HG03565 (cell line): ENCODE data around the gene THG1L.
"Not testable (repeated sequence)": the region's sequence is repeated elsewhere in the genome, so short reads cannot be mapped to it uniquely, and the experiment has no call there.

Source experiments
- ATAC-seq: cut with Tn5 transposase; IDR thresholded peaks from one replicate; pipeline ENCODE4 v1.9.1; 2021; ENCODE audit warnings: mild to moderate bottlenecking, moderate library complexity; ENCODE audit not compliant: unreplicated experiment

Gene THG1L

DNA sequence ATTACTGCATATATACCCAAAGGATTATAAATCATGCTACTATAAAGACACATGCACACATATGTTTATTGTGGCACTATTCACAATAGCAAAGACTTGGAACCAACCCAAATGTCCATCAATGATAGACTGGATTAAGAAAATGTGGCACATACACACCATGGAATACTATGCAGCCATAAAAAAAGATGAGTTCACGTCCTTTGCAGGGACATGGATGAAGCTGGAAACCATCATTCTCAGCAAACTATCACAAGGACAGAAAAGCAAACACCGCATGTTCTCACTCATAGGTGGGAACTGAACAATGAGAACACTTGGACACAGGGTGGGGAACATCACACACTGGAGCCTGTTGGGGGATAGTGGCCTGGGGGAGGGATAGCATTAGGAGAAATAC lies 4.6 kb upstream of the THG1L start:
- not testable (repeated sequence) for ATAC-seq

DNA sequence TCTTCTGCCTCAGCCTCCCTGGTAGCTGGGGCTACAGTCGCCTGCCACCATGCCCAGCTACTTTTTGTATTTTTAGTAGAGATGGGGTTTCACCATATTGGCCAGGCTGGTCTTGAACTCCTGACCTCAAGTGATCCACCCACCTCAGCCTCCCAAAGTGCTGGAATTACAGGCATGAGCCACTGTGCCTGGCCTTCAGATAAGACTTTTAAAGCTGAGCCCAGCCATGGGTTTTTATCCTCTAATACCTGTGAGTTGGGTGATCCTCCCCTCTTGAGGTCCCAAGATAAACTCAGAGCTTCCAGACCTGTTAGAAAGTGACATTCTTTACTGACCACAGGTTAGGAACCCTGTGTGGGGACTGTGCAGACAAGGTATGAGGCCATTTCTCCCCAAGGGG lies 3.4 kb upstream of the THG1L start:
- not testable (repeated sequence) for ATAC-seq

DNA sequence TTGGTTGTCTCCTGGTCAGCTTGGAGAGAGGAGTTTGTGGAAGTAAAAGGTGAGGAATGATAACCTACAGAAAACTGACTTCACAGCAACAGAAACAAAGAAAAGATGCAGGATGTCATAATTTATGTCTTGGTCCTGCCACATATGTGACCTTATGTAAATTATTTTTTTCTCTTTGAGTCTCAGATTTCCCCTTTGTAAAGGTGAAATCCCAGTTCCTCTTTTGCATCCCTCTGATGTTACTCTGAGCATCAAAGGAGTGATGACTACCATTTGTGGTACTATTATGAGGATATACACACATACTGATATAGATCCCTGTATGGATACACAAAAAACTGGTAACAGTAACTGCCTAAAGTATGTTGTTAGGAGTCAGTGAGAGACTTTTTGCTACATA lies 1.4 kb upstream of the THG1L start:
- ATAC-seq: peak; percentile 71

DNA sequence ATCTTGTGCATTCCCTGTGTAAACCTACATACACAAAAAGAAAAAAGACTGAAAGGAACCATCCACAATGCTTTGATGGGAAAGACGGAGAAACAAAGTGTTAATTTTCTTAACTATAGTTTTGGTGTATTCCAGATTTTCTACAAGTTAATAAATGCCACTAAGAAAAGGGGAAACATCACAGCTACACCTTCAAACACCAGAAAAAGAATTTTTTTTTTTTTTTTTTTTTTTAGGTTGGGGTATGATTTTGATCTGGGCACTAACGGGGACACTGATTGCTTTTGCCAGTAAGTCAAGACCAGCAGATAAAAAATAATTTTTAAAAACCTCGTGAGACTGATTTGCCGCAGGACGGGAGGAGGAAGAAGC lies 334 bp upstream of the THG1L start:
- no peak for ATAC-seq

DNA sequence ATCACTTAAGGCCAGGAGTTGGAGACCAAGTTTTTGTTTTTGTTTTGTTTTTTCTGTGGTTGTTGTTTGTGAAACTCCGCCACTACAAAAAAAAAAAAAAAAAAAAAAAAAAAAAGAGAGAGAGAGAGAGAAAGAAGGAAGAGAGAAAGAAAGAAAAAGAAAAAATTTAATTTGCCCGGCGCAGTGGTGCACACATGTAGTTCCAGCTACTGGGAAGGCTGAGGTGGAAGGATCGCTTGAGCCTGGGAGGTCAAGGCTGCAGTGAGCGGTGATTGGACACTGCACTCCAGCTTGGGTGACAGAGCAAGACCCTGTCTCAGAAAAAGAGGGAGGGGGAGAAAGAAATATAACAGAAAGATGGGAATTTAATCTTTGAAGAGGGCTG lies 902 bp downstream of the THG1L start:
- no peak for ATAC-seq

DNA sequence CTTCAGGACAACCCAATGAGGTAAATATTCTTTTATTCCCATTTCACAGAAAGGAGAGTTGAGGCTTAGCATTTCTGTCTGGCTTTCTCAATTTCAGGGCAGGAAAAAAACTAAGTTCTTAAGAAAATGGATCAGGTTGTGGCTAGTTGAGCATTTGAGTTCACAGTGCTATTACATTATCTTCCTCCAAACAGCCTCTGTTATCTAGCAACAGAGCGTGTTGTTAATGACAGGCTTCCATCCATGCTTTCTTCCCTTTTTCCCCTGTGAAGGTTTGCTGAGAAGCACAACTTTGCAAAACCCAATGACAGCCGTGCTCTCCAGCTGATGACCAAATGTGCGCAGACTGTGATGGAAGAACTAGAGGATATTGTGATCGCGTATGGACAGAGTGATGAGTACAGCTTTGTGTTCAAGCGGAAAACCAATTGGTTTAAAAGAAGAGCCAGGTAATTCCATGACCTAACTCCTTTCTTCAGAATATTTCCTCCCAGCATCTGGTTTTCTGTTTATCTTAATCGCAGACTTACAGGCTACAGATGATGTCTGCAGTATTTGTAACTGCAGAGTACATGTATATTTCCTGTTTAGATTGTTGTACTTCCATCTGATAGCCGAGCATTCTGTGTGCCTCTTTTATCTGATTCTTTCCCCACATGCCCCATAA lies 1.5 kb downstream of the THG1L start:
- ATAC-seq: no peak

DNA sequence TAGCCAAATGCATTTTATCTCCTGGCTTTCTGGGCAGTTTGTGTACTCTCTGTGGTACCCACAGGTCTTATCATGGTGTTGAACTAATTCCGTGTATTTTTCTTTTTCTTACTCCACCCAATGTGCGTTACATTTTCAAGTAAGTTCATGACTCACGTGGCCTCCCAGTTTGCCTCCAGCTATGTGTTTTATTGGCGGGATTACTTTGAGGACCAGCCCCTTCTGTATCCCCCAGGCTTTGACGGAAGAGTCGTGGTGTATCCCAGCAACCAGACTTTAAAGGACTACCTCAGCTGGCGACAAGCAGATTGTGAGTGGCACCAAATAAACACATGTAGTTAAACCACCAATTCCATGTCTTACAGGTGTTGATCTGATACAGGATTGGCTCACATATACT lies 3.2 kb downstream of the THG1L start:
- ATAC-seq: no peak

DNA sequence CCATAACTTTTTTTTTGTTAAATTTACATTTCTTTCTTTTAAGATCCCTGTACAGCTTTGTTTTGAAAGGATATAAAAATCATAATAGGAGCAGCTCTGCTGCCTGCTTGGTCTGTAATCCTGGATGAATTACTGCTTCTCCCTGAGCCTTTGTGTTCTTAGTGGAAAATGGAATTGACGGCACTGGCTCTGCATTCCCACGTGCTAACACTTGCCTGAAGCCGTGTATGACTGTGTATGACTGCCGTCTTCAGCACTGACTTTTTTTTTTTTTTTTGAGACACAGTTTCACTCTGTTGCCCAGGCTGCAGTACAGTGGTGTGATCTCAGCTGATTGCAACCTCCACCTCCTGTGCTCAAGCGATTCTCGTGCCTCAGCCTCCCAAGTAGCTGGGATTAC lies 4.8 kb downstream of the THG1L start:
- ATAC-seq: no peak

DNA sequence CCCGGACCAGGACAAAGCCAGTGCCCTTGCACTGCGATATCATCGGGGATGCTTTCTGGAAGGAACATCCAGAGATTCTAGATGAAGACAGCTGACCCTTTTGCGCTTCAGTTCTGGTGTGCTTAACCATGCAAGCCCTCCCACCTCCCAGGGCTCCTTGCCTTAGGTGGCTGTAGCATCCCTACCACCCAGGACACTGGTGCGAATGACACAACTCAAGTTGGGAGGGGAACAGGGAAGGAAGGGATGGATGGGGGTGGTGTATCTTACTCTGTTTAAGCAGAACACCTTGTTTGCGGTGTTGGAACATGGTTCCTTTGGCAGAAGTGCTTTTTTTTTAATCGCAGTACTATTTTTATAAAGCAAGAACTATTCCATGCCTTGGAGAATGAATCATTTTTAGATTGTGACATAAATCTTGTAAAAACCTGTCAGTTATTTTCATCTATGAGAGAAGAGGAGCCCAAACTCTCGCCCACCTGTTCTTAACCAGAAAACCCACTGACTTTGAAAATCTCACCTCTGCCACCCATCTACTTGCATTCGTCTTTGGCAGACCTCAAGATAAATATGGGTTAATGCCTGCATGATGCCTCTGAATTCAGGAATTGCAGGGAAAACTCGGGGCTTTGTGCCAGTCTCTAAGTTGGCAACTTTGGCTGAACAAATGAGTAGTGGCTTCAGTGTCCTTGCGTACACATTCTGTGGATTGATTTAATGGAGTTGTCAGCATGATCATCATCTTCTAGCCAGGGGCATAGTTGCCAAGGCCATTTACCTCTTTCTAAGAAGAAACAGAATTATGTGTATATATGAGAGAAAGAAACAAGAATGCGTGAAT lies 8.4 kb downstream of the THG1L start:
- ATAC-seq: no peak

DNA sequence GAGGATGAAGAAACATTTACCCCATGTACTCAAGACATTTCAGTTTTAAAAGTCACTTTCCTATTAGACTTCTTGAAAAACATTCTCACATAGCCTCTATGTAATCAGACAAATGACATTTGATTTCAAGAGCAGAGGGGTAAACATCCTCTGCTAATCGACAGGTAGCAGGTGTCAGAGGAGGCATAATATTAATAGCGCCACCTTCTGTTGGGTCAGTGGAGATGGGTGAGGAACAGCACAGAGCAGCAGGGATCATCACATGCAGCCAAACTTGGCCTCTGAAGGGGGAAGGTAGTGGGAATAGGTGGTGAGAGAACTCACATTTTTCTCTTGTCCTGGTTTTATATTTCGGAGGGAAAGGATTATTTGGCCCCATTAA lies 9.0 kb downstream of the THG1L start:
- ATAC-seq: no peak

DNA sequence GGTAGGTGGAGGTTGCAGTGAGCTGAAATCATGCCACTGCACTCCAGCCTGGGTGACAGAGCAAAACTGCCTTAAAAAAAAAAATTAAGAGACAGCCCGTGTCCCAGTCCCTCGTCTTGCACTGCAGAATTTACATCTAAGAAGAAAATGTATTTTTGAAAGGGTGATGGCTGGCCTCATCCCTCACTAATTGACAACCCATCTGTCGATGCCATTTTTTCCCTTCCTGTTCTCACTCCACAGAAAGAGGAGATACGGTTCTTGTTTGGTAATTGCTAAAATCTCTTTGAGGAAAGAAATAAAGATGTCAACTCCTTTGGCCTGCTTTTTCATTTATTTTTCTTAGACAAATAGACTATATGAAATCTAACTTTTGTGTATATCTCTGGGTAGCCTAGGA lies 9.9 kb downstream of the THG1L start:
- no peak for ATAC-seq

DNA sequence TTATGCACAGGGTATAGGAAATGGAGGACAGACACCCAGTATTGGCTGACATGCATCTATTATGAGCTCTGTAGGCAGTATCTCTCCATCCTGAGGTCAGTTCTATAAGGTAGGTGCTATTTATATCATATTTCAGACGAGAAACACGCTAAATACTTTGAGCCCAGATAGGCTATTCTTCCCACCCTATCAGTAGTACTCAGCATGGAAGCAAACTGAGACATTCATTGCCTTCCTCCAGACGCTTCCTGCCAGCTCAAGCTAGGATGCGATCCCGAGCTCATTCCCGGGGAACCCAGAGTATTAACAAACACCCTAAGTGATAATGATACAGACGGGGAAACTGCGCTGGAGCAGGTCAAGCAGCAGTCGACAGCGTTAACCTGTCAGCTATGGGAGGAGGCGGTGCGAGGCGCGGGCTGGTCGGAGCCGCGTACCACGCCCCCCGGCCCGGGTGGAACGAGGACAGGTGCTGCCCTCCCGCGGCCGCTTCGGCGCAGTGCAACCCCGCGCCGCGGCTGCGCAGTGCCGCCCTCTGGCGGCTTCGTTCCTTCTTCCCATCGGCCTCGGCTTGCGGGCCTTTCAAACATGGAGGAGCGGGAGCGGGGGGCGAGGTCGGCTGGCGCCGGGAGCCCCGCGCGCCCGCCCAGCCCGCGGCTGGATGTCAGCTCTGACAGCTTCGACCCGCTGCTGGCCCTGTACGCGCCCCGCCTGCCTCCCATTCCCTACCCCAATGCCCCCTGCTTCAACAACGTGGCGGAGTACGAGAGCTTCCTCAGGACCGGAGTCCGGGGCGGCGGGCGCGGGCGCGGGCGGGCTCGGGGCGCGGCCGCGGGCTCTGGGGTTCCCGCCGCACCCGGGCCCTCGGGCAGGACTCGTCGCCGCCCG lies 12.2 kb downstream of the THG1L start, which contains the start of gene LSM11:
TSS of gene LSM11 (plus strand) at position 550 of the 888 bp plus-strand sequence. CDS start at position 589, 39 bp downstream.
- ATAC-seq: peak; percentile 94

DNA sequence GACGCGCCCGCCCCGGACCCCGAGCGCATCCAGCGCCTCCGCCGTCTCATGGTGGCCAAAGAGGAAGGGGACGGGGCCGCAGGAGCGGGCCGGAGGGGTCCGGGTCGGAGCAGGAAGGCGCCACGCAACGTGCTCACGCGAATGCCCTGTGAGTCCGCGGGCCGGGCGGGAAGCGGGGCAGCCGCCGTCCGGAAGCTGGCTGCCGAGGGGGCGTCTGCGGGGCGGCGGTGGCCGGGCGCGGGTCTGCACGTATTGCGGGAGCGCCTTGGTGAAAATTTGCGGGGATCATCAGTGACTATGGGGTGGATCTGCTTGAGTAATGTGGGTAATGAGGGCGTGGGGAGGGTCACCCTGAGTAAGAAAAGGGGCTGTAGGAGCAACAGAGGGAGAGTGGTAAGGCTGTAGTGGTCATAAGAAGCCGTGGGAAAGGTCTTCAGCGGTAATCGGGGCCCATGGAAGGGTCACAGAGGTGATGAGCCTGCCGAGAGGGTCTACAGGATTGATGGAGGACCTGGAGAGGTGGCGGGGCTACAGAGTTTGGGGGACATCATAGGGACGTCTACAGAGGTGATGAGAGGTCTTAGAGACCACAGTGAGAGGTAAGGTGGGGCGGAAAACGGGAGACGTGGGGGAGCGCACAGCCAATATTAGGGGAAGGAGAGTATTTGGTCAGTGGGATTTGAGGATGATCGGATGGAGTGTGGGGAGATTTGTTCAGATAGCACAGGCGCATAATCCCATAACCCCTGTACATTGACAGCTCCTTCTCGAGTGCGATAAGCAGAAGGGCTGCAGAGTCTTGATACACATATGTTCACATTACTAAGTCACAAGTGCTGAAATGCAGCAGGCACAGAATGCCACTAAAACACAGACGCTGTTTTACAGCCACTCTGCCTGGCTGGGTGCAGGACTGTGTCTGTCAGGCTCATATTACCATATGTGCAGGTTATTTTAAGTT lies 13.1 kb downstream of the THG1L start:
- ATAC-seq: peak; percentile 1

DNA sequence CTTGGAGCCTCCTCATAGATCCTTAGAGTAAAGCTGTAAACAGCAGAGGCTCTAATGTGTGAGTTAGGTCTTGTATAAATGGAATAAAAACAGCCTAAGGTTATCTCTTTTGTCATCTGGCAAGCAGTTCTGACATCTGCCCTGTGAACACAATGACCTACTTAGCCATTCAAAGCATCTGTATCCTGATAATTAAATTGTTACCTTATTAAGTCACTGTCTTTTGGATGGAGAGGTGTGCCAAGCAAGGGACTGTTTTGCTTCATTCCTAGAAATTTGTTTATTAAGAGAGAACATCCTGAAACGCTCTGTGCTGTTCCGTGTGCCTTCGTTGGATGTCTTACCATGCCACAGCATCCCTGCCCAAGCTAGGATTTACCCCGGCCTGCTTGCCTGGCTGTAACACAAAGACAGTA lies 13.8 kb downstream of the THG1L start:
- no peak for ATAC-seq

DNA sequence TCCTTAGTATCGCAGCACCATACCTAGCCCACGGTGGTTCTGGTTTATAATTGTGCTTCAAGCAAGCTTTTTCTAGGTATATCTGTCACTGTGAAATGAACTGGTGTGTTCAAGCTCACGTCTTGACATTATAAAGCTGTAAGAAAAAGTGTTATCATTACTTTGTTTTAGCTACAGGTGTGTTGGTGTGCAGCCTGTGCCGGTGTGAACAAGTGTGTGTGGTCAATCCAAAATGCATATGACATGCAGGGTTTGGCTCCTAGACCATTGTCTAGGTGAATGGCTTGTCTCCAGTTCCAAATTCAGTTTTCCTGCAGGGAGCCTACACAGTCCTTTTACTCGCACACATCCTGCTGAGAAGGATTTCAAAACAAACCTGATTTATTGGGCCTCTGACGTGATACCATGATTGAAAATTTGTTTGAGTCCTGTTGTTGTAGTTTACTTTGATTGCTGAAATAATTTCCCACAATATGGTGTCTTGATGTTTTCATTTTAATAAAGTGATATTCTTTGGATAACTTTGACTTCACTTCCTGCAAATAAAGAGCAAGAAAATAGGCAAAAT lies 16.0 kb downstream of the THG1L start:
- ATAC-seq: no peak

DNA sequence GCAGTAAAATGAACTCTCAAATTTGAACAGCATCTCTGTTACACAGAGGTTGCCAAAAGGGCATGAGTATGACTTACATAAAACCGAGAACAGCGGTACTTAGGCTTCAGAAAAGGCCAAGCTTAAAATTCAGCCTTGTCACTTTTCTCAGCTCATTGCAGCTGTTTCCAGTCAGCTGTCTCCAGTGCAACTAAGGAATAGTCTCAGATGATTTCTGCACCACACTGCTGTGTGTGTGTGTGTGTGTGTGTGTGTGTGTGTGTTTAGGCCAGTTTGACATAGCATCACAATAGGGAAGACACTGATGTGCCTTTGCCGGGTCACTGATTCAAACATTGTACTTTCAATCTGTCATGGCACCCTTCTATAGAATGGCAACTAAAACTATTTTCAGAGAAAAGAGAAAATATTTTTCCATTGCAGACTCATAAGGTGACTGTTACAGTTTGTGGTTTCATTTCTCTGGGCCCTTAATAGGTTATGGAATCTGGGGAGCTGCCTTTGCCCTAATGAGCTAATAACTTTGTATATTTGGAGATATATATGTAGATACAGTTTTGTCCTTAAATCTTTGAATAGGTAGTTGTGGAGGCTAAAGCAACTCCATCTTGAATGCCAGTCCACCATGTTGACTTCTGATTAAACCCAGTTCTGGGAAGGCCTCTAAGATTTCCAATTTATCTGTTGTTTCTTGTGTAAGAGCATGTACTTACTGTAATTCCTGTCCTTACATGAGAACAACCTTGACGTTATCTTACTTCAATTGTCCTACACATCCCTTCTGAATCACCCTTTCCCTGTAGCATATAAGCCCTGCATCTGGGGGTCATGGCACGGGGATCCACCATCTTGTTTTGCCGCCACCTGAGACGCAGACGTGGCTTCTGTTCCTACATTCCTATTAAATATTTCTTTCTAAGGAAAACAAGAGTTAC lies 16.8 kb downstream of the THG1L start:
- ATAC-seq: no peak

DNA sequence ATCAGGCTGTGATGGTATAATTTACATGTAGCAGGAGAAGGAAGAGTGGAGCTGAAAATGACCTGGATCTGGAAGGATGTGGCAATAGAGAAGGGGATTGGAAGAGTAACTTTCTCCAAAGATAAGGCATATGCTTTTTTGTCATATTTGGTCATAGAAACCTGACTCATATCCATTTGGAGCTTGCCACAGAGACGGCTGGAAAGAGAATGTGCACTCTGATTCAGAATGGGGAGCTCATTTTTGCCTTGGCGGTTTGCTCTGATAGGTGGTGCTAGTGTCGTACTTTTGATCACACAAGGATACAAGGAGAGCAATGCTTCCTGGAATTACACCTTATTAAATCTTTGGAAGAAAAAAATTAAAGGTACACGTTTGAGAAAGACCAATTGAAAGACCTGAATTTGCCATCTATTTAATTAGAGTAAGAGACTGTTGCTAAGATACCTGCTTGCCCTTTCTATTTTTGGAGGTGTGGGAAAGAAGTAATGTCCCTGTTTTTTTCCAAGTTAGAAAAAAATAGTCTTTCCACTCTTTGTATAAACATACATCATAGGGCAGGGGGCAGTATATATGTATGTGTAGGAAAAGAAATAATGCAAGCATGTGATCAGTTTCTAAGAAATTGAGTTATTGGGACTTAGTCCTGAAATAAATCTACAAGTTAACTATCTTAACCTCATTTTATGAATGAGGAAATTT lies 17.7 kb downstream of the THG1L start:
- ATAC-seq: no peak

DNA sequence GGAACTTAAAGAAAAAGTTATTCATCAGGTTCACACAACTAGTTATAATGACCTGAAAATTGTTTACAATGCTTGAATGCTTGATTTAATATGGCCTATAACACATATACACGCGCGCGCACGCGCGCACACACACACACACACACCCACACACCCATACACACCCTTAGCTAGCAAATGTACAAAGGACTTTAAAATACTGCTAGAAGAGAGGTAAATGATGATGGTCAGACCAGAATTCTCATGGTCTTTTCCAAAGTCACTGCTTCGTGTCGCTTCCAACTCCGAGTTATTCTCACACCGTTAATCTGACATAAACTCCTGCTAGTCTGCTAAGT lies 18.2 kb downstream of the THG1L start:
- ATAC-seq: no peak
